ENCODE measurements around the gene KCNE5.
"Not testable (repeated sequence)": the region's sequence is repeated elsewhere in the genome, so short reads cannot be mapped to it uniquely, and the experiment has no call there.

Gene KCNE5

GRCh38 chrX:109624641-109625616, at the start of gene KCNE5:
Gene KCNE5 (minus strand): TSS chrX:109625172. CDS start chrX:109625020, 152 bp downstream.
- DNase-seq (ENCODE audit: low read depth in 2 of 2) = no peak

- DNase-seq (ENCODE audit: low read depth in 2 of 2) = no peak
These were observed 47.3 kb upstream of the KCNE5 start for GRCh38 chrX:109672239-109672638.

GRCh38 chrX:109671170-109671569, 46.2 kb upstream of the KCNE5 start:
- DNase-seq (ENCODE audit: low read depth in 2 of 2) = not testable (repeated sequence)

DNA sequence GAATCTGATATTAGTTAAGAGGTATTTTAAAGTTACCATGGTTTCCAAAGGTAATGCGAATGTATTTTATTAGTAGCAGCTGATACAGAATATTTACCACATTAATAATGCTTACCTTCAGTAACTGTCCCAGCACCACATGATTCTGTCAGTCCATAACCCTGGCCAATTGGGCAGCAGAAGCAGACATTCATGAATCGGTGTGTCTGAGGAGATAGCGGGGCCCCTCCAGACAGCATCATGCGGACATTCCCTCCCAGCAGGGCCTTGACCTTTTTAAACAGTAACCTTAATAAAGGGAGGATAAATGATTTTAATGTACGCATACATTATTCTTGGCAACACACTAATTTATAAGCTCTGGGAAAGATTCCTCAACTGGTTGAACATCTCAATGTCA, 43.0 kb upstream of the KCNE5 start:
- DNase-seq (ENCODE audit: low read depth in 2 of 2) = no peak

GRCh38 chrX:109660435-109661143, 35.6 kb upstream of the KCNE5 start:
- no peak for DNase-seq (ENCODE audit: low read depth in 2 of 2)

DNA sequence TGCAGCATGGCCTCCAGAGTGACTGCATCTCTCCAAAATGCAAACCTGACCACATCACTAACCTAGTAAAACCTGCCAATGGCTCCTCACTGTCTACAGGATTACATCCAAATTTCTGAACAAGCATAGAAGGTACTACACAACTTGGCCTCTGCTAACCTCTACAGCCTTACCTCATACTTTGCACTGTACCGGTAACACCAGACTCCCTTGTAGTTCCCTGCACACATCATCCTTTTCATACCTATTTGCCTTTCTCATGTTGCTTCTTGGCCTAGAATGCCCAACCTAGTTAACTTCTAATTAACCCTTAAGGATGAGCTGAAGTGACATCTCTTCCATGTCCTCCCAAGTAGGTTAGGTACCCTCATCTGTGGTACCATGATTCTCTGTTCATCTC, 33.4 kb upstream of the KCNE5 start:
- DNase-seq (ENCODE audit: low read depth in 2 of 2) = no peak

DNA sequence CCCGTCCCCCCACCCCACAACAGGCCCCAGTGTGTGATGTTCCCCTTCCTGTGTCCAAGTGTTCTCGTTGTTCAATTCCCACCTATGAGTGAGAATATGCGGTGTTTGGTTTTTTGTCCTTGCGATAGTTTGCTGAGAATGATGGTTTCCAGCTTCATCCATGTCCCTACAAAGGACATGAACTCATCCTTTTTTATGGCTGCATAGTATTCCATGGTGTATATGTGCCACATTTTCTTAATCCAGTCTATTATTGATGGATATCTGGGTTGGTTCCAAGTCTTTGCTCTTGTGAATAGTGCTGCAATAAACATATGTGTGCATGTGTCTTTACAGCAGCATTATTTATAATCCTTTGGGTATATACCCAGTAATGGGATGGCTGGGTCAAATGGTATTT, 32.4 kb upstream of the KCNE5 start:
- DNase-seq (ENCODE audit: low read depth in 2 of 2) = not testable (repeated sequence)

DNA sequence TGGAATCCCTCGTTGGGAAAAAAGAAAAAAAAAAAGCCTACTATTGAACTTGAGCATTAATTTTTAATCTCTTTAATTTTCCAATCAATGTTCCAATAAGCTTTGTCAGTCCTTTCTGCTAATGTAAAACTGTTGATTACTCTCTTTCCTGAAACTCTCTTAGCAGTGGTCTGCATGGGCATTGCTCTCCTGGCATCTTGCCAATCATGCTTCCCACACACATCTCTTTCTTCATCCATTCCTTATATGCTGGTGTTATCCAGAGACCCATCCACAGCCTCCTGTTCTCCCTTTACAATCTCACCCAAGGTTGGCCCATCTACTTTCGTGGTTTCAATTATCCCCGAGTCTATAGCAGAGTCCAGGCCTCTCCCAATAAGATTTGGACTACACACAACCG, 31.8 kb upstream of the KCNE5 start:
- no peak for DNase-seq (ENCODE audit: low read depth in 2 of 2)

DNA sequence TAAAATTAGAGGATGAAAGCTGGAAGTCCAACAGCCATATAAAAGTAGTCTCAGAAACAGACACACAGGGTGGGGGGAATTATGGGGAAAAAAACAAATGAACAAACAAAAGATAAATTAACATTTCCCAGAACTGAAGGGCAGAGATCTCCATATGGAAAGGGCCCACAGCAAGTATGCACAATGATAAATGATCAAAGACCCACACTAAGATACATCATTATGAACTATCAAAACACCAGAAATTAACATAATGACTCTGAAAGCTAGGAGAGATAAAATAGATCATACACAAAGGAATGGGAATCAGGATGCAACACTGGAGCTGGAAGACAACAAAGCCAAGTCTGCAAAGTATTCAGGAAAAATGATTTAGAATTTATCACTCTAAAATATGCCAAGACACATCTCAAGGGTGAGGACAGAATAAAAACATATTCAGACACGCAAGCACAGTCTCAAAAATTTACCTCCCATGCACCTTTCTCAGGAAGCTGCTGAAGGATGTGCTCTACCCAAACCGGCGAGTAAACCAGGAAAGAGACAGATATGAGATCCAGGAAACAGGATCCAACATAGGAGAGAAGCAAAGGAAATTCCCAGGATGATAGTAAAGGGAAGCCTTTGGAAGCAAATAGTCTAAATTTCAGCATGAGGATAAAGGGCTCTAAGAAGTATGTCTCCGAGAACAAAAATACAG, 30.7 kb upstream of the KCNE5 start:
- no peak for DNase-seq (ENCODE audit: low read depth in 2 of 2)

- DNase-seq (ENCODE audit: low read depth in 2 of 2) = no peak
These were observed 29.6 kb upstream of the KCNE5 start for GRCh38 chrX:109654516-109655109.

GRCh38 chrX:109644671-109645070, 19.7 kb upstream of the KCNE5 start:
- not testable (repeated sequence) for DNase-seq (ENCODE audit: low read depth in 2 of 2)

DNA sequence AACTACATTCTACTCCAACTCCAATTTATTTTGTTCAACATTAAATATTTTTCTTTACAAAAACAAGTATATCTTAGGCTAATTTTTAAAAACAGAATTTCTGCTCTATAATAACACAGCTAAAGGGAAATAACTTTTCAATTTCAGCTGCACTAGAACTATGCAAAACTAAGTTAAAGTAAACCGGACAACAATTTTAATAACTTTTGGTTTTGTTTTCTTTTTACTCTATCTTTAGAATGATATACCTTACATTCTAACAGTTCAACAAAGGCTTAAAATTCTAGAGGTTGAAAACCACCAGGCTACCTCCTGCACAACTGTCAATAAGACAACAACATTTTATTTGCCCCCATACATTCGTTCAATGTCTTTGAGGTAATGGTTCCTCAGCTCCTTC, 18.7 kb upstream of the KCNE5 start:
- DNase-seq (ENCODE audit: low read depth in 2 of 2) = no peak

GRCh38 chrX:109638158-109638557, 13.2 kb upstream of the KCNE5 start:
- no peak for DNase-seq (ENCODE audit: low read depth in 2 of 2)

- not testable (repeated sequence) for DNase-seq (ENCODE audit: low read depth in 2 of 2)
These were observed 12.5 kb upstream of the KCNE5 start for GRCh38 chrX:109637477-109637876.

GRCh38 chrX:109635146-109635545, 10.2 kb upstream of the KCNE5 start:
- no peak for DNase-seq (ENCODE audit: low read depth in 2 of 2)

DNA sequence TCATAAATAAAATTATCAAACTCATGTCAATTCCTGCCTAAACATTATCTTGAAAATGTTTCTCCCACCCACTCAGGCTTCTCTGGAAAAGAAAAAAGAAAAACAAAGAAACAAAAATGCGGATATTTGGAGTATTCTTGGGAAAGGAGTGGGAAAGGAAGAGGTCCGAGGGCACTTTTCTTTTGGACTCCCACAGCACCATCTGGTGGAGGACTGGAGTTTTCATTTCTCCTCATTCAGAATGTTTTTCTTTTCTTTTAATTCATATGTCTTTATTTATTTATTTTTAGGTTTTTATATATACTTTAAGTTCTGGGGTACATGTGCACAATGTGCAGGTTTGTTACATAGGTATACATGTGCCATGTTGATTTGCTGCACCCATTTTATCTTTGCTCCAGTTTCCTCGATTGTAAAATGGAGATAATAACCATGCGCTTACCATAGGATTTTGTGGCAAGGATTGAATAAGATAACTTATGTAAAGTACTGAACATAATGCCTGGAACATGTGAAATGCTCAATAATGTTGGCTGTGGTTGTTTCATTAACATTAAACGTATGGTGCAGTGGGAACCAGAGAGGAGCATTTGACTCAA, 8.0 kb upstream of the KCNE5 start:
- DNase-seq (ENCODE audit: low read depth in 2 of 2) = no peak

GRCh38 chrX:109629310-109629709, 4.3 kb upstream of the KCNE5 start:
- no peak for DNase-seq (ENCODE audit: low read depth in 2 of 2)

DNA sequence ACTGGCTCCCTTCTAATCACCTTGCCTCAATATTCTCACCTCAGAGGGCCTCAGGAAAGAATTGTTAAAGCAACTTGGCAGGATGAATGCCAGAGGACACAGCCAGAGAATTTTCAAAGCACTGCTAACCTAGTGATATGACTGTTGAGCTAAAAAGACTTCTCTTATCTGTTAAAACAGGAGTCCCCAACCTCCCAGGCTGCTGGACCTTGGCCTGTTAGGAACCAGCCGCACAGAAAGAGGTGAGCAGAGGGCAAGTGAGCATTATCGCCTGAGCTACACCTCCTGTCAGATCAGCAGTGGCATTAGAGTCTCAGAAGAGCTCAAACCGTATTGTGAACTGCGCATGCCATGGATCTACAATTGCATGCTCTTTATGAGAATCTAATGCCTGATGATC, 1.7 kb upstream of the KCNE5 start:
- DNase-seq (ENCODE audit: low read depth in 2 of 2) = no peak

GRCh38 chrX:109623997-109624396, 975 bp downstream of the KCNE5 start:
- DNase-seq (ENCODE audit: low read depth in 2 of 2) = no peak

DNA sequence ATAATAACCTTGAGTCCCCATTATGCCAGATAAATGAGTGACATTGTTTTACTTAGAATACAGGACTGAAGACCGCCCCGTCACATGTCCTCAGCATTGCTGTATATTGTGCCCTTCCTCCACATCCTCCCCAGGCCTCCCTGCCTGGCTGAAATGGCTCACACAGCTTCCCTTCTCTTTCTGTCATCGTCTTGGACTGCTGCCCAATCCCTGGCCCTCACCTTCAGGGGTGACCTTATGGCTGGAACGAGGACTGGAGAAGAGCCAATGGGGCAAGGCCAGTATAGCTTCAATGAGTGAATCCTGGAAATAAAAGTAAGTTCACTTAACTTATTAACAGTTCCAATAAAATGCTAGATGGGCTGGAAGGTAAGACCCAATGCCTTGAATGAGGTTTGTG, 2.7 kb downstream of the KCNE5 start:
- DNase-seq (ENCODE audit: low read depth in 2 of 2) = no peak

- DNase-seq (ENCODE audit: low read depth in 2 of 2) = no peak
These were observed 5.2 kb downstream of the KCNE5 start for GRCh38 chrX:109619771-109620170.
